ENCODE measurements around the gene SYNE4.
"Not testable (repeated sequence)": the region's sequence is repeated elsewhere in the genome, so short reads cannot be mapped to it uniquely, and the experiment has no call there.

SYNE4 gene

GRCh38 chr19:35987571-35987896, 21.1 kb downstream of the SYNE4 start:
- no peak for DNase-seq

DNA sequence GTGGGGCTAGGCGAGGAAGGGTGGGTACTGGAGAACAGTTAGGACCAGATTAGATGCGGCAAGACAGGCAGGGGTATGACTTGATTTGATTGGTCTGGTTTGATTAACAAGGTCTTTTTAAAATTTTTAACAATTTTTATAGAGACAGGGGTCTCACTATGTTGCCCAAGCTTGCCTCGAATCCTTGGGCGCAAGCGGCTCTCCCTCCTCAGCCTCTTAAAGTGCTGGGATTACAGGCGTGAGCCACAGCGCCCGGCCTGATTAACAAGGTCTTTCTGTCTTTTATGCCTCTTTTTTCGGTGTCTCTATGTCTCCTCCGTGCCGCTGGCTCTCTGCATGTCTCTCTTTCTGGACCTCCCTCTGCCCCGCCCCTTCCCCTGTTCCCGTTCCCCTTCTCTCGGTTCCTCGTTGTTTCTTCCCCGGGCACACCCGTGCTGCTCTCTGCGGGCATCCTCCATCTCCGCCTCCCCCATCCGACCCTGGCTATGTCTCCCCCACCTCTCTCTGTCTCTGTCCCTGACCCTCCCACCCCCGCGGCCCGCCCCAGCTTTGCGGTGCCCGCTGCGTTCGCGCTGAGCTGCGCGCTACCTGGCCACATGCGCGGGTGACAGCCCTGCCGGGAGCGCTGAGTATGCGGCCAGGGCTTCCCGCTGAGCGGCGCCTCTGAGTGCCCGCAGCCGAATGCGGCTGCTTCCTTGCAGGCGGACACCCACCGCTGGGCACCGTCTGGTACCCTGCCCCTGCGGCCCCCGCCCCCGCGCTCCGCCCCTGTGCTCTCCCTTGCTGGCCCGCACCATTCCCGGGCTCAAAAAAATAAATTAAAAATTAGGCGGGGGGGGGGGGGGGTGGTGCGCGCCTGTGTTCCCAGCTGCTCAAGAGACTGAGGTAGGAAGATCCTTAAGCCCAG, 21.7 kb downstream of the SYNE4 start:
- no peak for DNase-seq

- DNase-seq: no peak
Observed at GRCh38 chr19:35986111-35986510, 22.5 kb downstream of the SYNE4 start.

DNA sequence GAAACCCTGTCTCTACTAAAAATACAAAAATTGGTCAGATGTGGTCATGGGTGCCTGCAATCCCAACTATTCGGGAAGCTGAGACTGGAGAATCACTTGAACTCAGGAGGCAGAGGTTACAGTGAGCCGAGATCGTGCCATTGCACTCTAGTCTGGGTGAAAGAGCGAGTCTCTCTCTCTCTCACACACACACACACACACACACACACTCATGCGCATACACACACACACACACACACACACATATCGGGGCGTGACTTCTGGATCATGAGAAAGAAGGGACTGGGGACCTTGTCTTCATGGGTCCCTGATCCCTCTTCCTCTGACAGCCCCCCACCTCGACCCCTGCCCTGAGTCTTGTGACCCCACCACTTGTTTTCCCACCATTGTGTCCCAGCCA, 25.4 kb downstream of the SYNE4 start:
- no peak for DNase-seq

- not testable (repeated sequence) for DNase-seq
Observed at GRCh38 chr19:35980997-35981396, 27.6 kb downstream of the SYNE4 start.

DNA sequence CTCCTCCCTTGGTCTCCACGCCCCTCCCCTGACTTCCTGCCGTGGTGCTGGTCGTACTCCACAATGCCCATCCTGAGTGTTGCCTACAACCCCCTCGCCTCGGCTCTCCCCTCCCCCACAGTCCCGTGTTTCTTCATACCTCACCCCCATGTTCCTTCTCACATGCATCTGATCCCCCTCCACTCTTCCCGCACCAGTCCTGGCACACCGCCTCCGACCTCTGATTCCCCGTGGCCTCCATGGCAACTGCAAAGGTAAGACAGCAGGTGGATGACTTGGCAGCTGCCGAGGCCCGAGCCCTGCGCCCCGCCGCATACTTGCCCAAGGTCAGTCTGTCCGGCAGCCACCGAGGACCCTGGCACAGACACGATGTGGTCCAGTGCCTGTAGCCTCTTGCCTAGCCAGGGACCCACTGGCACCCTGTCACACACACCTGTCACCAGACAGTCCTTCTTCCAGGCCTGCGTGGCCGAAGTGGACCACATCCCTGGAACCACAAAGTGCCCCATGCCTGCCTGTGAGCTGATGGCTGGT, 29.7 kb downstream of the SYNE4 start:
- no peak for DNase-seq

DNA sequence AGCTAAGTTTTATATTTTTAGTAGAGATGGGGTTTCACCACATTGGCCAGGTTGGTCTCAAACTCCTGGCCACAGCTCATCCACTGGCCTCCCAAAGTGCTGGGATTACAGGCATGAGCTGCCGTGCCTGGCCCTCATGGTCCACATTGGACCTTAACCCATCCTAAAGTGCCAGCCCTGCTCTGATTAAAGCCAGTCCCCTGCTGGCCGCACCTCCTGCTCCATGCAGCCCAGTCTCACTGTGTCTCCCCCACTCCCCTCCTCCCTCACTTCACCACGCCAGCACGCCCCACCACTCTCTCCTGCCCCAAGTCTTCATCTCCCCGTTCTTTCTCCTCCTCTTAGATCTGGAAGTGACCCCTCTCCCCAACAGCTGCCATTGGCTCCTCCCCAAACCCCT, 30.3 kb downstream of the SYNE4 start:
- DNase-seq: no peak

GRCh38 chr19:35977446-35978222, 31.0 kb downstream of the SYNE4 start:
- no peak for DNase-seq

- no peak for DNase-seq
Observed at GRCh38 chr19:35975608-35976214, 32.9 kb downstream of the SYNE4 start.

- no peak for DNase-seq
Observed at GRCh38 chr19:35973487-35973886, 35.1 kb downstream of the SYNE4 start.

- no peak for DNase-seq
Observed at GRCh38 chr19:35966771-35967170, 41.8 kb downstream of the SYNE4 start.

GRCh38 chr19:35963514-35963913, 45.1 kb downstream of the SYNE4 start:
- no peak for DNase-seq

DNA sequence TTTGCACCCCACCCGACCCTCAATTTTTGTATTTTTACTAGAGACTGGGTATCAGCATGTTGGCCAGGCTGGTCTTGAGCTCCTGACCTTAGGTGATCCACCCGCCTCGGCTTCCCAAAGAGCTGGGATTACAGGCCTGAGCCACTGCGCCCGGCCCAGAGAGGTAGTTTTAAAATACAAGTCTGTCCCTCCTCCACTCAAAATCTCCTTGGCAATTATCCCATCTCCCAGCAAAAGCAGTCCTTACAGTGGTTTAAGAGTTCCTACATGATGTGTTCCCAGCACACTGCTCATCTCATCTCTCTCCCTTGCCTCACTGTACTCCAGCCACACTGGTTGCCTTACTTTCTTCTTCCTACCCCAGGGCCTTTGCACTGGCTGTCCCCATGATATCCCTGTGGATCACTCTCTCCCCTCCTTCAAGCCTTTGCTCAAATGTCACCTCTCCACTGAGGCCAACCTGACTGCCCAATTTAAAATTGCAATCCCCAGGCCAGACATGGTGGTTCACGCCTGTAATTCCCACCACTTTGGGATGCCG, 48.1 kb downstream of the SYNE4 start:
- no peak for DNase-seq

GRCh38 chr19:35959968-35960320, 48.7 kb downstream of the SYNE4 start:
- DNase-seq: no peak

DNA sequence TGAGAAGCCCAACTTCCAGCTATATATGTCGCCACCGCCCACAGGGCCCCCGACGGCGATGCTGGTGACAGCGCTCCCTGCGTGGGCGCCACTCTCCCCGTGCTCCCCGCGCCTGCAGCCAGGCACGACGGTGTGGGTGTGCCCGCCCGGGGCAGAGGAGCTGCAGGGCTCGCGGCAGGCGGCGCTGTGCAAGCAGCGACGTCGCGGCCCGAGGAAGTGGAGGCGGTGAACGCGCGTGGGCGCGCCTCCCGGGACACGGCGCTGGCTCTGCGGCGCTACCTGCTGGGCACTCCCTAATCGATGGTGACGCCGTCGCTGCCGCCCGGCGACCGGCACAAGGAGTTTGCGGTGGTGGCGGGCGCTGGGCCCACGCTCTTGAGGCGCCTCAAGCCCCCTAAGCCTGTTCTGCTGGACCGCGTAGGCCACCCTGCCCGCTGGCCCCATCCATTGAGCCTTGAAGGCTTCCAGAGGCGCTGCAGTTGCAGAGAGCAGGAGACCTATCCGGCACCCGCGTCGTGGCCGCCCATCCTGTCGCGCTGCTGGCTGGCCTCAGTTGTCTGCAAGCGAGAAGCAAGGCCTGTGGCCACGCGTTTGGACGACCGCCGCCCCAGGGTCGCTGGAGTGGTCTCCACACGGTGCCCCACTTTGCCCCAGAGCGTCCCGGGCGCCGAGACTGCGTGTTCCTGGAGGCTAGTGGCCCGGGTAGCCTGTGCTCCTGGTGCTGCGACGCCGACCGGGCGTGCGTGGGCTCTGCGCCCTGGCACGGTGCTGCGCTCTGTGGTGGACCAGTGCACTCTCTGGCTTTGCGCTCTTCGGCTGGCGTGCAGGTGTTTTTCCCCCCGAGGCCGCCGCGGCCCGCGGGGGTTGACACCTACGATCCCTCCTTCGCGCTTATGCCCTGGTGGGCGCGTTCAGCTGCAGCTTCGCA, 49.3 kb downstream of the SYNE4 start:
- no peak for DNase-seq

DNA sequence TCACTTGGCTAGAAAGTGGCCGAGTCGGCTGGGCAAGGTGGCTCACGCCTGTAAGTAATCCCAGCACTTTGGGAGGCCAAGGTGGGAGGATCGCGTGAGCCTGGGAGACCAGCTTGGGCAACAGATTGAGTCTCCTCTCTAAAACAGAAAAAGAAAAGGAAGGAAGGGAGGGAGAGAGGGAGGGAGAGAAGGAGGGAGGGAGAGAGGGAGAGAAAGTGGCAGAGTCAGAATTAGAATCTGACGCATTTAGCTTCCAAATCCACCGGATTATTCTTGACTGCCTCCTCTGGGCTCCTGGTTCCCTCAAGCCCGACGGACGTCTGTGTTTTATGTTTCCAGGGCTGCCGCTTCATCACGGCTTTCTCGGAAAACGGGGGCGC, 50.0 kb downstream of the SYNE4 start:
- no peak for DNase-seq

- not testable (repeated sequence) for DNase-seq
Observed at GRCh38 chr19:35957411-35957810, 51.2 kb downstream of the SYNE4 start.

GRCh38 chr19:35955881-35956634, 52.6 kb downstream of the SYNE4 start:
- DNase-seq: no peak
